Measurements from ENCODE around the gene ZNF502.
"Not testable (repeated sequence)": the region's sequence is repeated elsewhere in the genome, so short reads cannot be mapped to it uniquely, and the experiment has no call there.

ZNF502 gene

DNA sequence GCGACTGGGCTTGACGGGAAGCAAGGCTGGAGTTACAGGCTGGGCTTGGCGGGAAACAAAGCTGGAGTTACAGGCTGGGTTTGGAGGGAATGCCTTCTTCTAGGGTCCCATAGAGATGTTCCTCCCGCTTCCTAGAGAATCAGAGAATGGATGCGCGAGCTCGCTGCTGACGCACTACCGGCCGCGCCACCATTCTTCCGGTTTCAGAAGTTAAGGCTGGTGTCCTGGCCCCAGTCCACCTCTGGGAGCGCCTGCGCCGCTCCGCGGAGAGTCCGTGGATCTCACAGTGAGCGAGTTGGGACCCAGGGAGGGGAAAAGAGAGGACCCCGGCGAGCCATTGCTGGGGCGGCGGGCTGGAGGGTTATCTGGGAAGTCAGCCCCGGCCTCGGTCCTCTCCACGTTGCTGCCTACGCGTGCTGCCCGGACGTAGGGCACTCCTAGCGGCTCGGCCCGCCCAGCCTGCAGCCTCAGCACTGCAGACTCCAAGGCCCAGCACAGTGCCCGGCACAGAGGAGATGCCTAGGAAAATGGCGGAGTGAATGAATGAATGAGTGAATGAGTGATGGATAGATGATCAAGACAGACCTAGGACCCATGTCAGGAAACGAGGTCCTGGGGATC, at the start of gene ZNF502:
Gene ZNF502, plus strand, starts transcription at position 206 of the 621 bp plus-strand sequence. CDS start 7,602 bp downstream, outside the sequence.
- H3K27ac ChIP-seq, result peak within 1 kb of the TSS in 18 of 21 experiments; percentile 15 to 86 (median 70)

GRCh38 chr3:44665173-44665572, 47.3 kb upstream of the ZNF502 start:
- Histone ChIP-seq H3K4me3 (no peak overlapping the region), H3K27ac (no peak overlapping the region)

More for the DNA sequence above, at the start of gene ZNF502:
- H3K4me3 ChIP-seq, result peak within 1 kb of the TSS; percentile 47 to 74 (median 63)

- H3K4me3 ChIP-seq, result no peak overlapping the region
- no peak overlapping the region for H3K27ac ChIP-seq
Measured at GRCh38 chr3:44666346-44666745, 46.1 kb upstream of the ZNF502 start.

GRCh38 chr3:44669760-44670159, 42.7 kb upstream of the ZNF502 start:
- Histone ChIP-seq H3K4me3 (no peak overlapping the region), H3K27ac (no peak overlapping the region)

GRCh38 chr3:44673466-44673865, 39.0 kb upstream of the ZNF502 start:
- not testable (repeated sequence) for H3K27ac ChIP-seq, H3K4me3 ChIP-seq

- no peak overlapping the region for H3K27ac ChIP-seq
- H3K4me3 ChIP-seq, result no peak overlapping the region
Measured at GRCh38 chr3:44674211-44674610, 38.2 kb upstream of the ZNF502 start.

GRCh38 chr3:44678480-44679116, 33.9 kb upstream of the ZNF502 start:
- Histone ChIP-seq H3K4me3 (no peak overlapping the region), H3K27ac (no peak overlapping the region)

- Histone ChIP-seq H3K27ac (no peak overlapping the region), H3K4me3 (no peak overlapping the region)
Measured at GRCh38 chr3:44680921-44681455, 31.5 kb upstream of the ZNF502 start.

GRCh38 chr3:44682182-44682896, 30.1 kb upstream of the ZNF502 start:
- H3K27ac ChIP-seq, result no peak overlapping the region
- no peak overlapping the region for H3K4me3 ChIP-seq

DNA sequence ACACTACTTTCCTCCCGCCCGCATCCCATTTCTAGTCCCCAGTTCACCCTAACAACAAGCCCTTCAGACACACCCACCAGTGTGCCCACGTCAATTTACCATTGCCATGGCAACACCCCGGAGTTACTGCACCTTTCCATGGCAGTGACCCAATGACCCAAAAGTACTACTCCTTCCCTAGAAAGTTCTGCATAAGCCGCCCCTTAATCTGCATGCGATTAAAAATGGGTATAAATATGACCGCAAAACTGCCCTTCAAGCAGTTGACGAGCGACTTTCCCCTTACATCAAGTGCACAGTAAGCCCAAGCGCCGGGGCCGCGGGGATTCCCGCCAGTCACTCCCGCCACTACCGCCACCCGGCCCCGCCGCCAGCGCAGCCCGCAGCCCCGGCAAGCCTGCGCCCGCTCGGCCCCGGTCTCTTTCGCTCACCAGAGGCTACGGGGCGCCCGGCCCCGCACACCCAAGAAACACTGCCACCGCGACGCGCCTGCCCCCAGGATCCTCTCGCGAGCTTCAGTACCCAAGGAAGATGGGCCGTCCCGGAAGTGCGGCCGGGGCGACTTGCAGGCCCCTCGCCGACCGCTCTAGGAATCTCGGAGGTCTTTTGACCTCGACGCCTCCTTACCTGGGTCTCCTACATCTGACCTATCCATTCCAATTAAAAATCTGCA, 27.2 kb upstream of the ZNF502 start:
- Histone ChIP-seq H3K4me3 (peak overlapping the region; percentile 50 to 64 (median 53)), H3K27ac (peak overlapping the region in 9 of 21 experiments; percentile 5 to 77 (median 57))

DNA sequence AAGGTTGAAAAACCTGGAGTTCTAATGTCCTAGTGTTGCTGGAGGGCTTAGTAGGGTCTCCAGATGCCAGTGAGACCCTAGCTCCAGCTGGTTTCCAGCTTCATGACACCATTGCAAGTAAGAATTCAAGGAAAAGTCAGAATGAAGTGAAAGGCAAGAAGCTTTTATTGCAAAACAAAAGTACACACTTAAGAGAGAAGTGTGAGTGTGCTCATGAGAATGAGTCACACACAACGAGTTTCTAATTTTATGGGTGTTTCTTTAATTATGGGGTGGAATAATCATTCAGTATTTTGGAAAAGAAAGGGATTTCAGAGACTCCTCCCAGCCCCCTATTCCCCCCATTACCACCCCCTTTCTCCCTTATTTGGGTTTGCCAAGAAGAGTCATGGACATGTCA, 24.6 kb upstream of the ZNF502 start:
- H3K4me3 ChIP-seq, result no peak overlapping the region
- H3K27ac ChIP-seq, result no peak overlapping the region

DNA sequence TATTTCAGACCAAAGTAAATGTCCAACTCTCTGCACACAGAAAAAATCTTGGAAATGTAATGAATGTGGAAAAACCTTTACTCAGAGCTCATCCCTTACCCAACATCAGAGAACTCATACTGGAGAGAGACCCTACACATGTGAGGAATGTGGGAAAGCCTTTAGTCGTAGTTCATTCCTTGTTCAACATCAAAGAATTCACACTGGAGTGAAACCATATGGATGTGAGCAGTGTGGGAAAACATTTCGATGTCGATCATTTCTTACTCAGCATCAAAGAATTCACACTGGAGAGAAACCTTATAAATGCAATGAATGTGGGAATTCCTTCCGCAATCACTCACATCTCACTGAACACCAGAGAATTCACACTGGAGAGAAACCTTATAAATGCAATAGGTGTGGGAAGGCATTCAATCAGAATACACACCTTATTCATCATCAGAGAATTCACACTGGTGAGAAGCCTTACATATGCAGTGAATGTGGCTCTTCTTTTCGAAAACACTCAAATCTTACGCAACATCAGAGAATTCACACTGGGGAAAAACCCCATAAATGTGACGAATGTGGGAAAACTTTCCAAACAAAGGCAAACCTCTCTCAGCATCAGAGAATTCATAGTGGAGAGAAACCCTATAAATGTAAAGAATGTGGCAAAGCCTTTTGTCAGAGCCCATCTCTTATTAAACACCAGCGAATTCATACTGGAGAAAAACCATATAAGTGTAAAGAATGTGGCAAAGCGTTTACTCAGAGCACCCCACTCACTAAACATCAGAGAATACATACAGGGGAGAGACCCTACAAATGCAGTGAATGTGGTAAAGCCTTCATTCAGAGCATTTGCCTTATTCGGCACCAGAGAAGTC, 9.0 kb downstream of the ZNF502 start:
- H3K4me3 ChIP-seq, result no peak overlapping the region
- no peak overlapping the region for H3K27ac ChIP-seq

- H3K4me3 ChIP-seq, result no peak overlapping the region
- H3K27ac ChIP-seq, result no peak overlapping the region
Measured at GRCh38 chr3:44722103-44722401, 9.6 kb downstream of the ZNF502 start.

DNA sequence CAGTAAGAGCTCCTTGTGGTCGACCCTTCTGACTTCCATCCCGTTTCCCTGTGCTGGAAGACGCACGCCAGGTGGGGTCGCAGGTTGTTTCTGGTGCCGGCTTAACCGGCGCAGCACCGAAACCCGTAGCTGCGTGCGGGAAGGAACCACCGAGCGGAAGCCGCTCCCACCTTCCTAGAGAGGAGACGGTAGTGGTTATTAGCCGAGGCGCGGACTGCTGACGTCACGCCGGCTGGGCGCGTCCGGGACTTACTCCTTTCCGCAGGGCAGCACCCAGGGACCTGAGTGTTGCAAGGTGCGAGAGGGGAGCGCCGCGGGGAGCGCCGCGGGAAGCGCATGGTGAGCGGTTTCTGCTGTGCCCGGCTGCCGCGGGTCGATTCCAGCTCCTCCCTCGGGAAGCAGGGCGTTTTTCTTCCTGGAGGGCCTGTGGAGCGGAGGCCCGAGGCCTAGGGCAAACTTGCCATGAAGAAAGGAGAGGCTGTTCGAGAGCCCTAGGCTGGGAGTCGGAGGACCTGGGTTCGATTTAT, 17.0 kb downstream of the ZNF502 start, which contains the start of gene ZNF501:
Gene ZNF501, plus strand, starts transcription at position 252 of the 527 bp plus-strand sequence. CDS start 4,787 bp downstream, outside the sequence.
- peak within 1 kb of the TSS; percentile 50 to 71 (median 61) for H3K4me3 ChIP-seq
- peak within 1 kb of the TSS in 16 of 21 experiments; percentile 31 to 77 (median 64) for H3K27ac ChIP-seq

DNA sequence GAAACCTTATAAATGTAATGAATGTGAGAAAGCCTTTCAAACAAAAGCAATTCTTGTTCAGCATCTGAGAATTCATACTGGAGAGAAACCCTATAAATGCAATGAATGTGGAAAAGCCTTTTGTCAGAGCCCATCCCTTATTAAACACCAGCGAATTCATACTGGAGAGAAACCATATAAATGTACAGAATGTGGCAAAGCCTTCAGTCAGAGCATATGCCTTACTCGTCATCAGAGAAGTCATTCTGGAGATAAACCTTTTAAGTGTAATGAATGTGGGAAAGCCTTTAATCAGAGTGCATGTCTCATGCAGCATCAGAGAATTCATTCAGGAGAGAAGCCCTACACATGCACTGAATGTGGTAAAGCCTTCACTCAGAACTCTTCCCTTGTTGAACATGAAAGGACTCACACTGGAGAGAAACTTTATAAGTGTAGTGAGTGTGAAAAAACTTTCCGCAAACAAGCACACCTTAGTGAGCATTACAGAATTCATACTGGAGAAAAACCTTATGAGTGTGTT, 22.2 kb downstream of the ZNF502 start:
- H3K4me3 ChIP-seq, result no peak overlapping the region
- H3K27ac ChIP-seq, result no peak overlapping the region

- H3K4me3 ChIP-seq, result peak overlapping the region; percentile 62 to 94 (median 78)
- H3K27ac ChIP-seq, result peak overlapping the region; percentile 64 to 93 (median 84)
Measured at GRCh38 chr3:44761101-44761423, 48.6 kb downstream of the ZNF502 start.

GRCh38 chr3:44761424-44762169, 49.1 kb downstream of the ZNF502 start, which contains the start of the genes KIAA1143 and KIF15:
TSS of gene KIAA1143 (minus strand) at chr3:44761619. CDS start at chr3:44761602, 17 bp downstream.
TSS of gene KIF15 (plus strand) at chr3:44761794. CDS start at chr3:44761866, 72 bp downstream.
- Histone ChIP-seq H3K27ac (peak within 1 kb of the TSS; percentile 64 to 93 (median 84)), H3K4me3 (peak within 1 kb of the TSS; percentile 62 to 94 (median 78))

All from skin epidermis (tissue), 12 donors.